ENCODE measurements around the gene CYP46A1. TPM values are rescaled to one million over a fixed set of nuclear protein-coding genes. Genes with fewer than 3 reads are reported as not detected.
"Not testable (repeated sequence)": the region's sequence is repeated elsewhere in the genome, so short reads cannot be mapped to it uniquely, and the experiment has no call there.

The CYP46A1 gene
- 3.1 TPM for total RNA-seq

- DNase-seq = peak; percentile 100
Observed at GRCh38 chr14:99683619-99684409, at the start of gene CYP46A1. CYP46A1 (plus strand) TSS chr14:99684298; CDS start chr14:99684418, 120 bp downstream.

GRCh38 chr14:99634443-99634842 is 49.7 kb upstream of the CYP46A1 start:
- no peak for DNase-seq

GRCh38 chr14:99635116-99635515 is 49.0 kb upstream of the CYP46A1 start:
- no peak for DNase-seq

GRCh38 chr14:99636487-99636886 is 47.6 kb upstream of the CYP46A1 start:
- no peak for DNase-seq

- DNase-seq = no peak
Observed at GRCh38 chr14:99637624-99638023, 46.5 kb upstream of the CYP46A1 start.

- not testable (repeated sequence) for DNase-seq
Observed at GRCh38 chr14:99642771-99643170, 41.3 kb upstream of the CYP46A1 start.

GRCh38 chr14:99643343-99643742 is 40.8 kb upstream of the CYP46A1 start:
- no peak for DNase-seq

- DNase-seq = no peak
Observed at GRCh38 chr14:99644035-99644587, 40.0 kb upstream of the CYP46A1 start.

GRCh38 chr14:99644723-99645544 is 39.2 kb upstream of the CYP46A1 start, which contains the start of gene HHIPL1:
HHIPL1 (plus strand) TSS chr14:99645129; CDS start chr14:99645208, 79 bp downstream.
- peak; percentile 31 for DNase-seq

GRCh38 chr14:99645545-99646505 is 38.3 kb upstream of the CYP46A1 start:
- no peak for DNase-seq

GRCh38 chr14:99647411-99647810 is 36.7 kb upstream of the CYP46A1 start:
- no peak for DNase-seq

GRCh38 chr14:99648027-99648784 is 35.9 kb upstream of the CYP46A1 start:
- DNase-seq = no peak

GRCh38 chr14:99649219-99649618 is 34.9 kb upstream of the CYP46A1 start:
- DNase-seq = no peak

GRCh38 chr14:99649643-99650042 is 34.5 kb upstream of the CYP46A1 start:
- no peak for DNase-seq

GRCh38 chr14:99650189-99650588 is 33.9 kb upstream of the CYP46A1 start:
- DNase-seq = no peak

GRCh38 chr14:99651953-99652746 is 31.9 kb upstream of the CYP46A1 start:
- DNase-seq = no peak

- peak; percentile 74 for DNase-seq
Observed at GRCh38 chr14:99654235-99654985, 29.7 kb upstream of the CYP46A1 start.

GRCh38 chr14:99655521-99655920 is 28.6 kb upstream of the CYP46A1 start:
- no peak for DNase-seq

GRCh38 chr14:99656171-99656570 is 27.9 kb upstream of the CYP46A1 start:
- no peak for DNase-seq

Data from tongue (tissue), 2 donors.